H1 (cell line): ENCODE data around the gene DPP8. TPM values are rescaled to one million over a fixed set of nuclear protein-coding genes. Genes with fewer than 3 reads are reported as not detected.

Source experiments
- CTCF ChIA-PET: fragments of 300-600 bp; sonication (Branson Sonifier 250); formaldehyde crosslinking; loops from one replicate; lab custom pipeline; 2021; ENCODE audit not compliant: partially characterized antibody; lab: Charles Lee
- POLR2A ChIA-PET: fragments of 300-600 bp; sonication (Branson Sonifier 250); formaldehyde crosslinking; loops from one replicate; lab custom pipeline; 2021; ENCODE audit warnings: inconsistent platforms; ENCODE audit not compliant: partially characterized antibody; lab: Charles Lee
- DNase-seq, 2 experiments: peaks; one replicate each; pipeline versions ENCODE4 v3.0.0 to v3.0.0-alpha.2; 2010 to 2022; ENCODE audit warnings: low spot score in 2 of 2, low read depth in 1 of 2, mixed read lengths in 1 of 2
- FAIRE-seq: peaks from 2 replicates; lab custom pipeline; 2011; peaks lifted over from hg19 to GRCh38; lab: Jason Lieb, UNC
- H2AFZ ChIP-seq: 2 replicates; pipeline ENCODE4 v1.8.1; 2012; ENCODE audit warnings: low read length, inconsistent platforms
- H2AK5ac ChIP-seq: 2 replicates; pipeline ENCODE4 v1.6.1; 2013; ENCODE audit warnings: low read depth, low read length
- H2BK120ac ChIP-seq: replicated peaks from 2 replicates; pipeline ENCODE3; 2013; ENCODE audit warnings: low read depth, low read length, inconsistent platforms
- H2BK12ac ChIP-seq: 2 replicates; pipeline ENCODE4 v1.6.1; 2013; ENCODE audit warnings: low read depth, low read length
- H2BK15ac ChIP-seq: 2 replicates; pipeline ENCODE4 v1.6.1; 2013; ENCODE audit warnings: low read length
- H2BK20ac ChIP-seq: 2 replicates; pipeline ENCODE4 v1.6.1; 2013; ENCODE audit warnings: low read length
- H2BK5ac ChIP-seq: 2 replicates; pipeline ENCODE4 v1.6.1; 2013; ENCODE audit warnings: low read depth, low read length
- H3K14ac ChIP-seq: 2 replicates; pipeline ENCODE4 v1.6.1; 2013; ENCODE audit warnings: inconsistent platforms; ENCODE audit not compliant: insufficient read length
- H3K18ac ChIP-seq: 2 replicates; pipeline ENCODE4 v1.6.1; 2013; ENCODE audit warnings: low read length; ENCODE audit errors: extremely low read depth
- H3K23ac ChIP-seq: 2 replicates; pipeline ENCODE4 v1.6.1; 2013; ENCODE audit warnings: inconsistent platforms; ENCODE audit not compliant: insufficient read length
- H3K23me2 ChIP-seq: 2 replicates; pipeline ENCODE4 v1.6.1; 2013; ENCODE audit warnings: low read depth, low read length
- H3K27ac ChIP-seq: 2 replicates; pipeline ENCODE4 v1.6.1; 2011; ENCODE audit warnings: low read depth, low read length, inconsistent platforms
- H3K27me3 ChIP-seq, 4 experiments: replicated peaks in 1 of 4; 1 replicate in 1 of 4; 2 replicates in 3 of 4; pipeline versions ENCODE4 v1.6.1 to v1.8.1; 2011 to 2013; ENCODE audit warnings: low read length in 3 of 4, mild to moderate bottlenecking in 3 of 4, inconsistent platforms in 2 of 4, mixed read lengths in 2 of 4, moderate library complexity in 1 of 4; ENCODE audit not compliant: control insufficient read depth in 3 of 4, insufficient read depth in 3 of 4; ENCODE audit errors: extremely low read depth in 1 of 4
- H3K36me3 ChIP-seq, 4 experiments: 2 replicates each; pipeline versions ENCODE4 v1.6.1 to v1.8.1; 2011 to 2013; ENCODE audit warnings: mild to moderate bottlenecking in 4 of 4, low read length in 3 of 4, moderate library complexity in 2 of 4, control low read depth in 1 of 4, inconsistent platforms in 1 of 4; ENCODE audit not compliant: insufficient read depth in 4 of 4, control insufficient read depth in 2 of 4
- H3K4ac ChIP-seq: replicated peaks from 2 replicates; pipeline ENCODE3; 2013; ENCODE audit warnings: low read length, low read depth, mixed read lengths, inconsistent platforms; ENCODE audit not compliant: insufficient read length
- H3K4me1 ChIP-seq, 4 experiments: replicated peaks in 1 of 4; 1 replicate in 1 of 4; 2 replicates in 3 of 4; pipeline versions ENCODE4 v1.6.1 to v1.8.1; 2011 to 2013; ENCODE audit warnings: low read length in 3 of 4, inconsistent platforms in 2 of 4, mixed read lengths in 1 of 4; ENCODE audit not compliant: insufficient read depth in 4 of 4, control insufficient read depth in 3 of 4
- H3K4me2 ChIP-seq, 2 experiments: 2 replicates each; pipeline versions ENCODE4 v1.6.1 to v1.8.1; 2011 to 2013; ENCODE audit warnings: low read depth in 2 of 2, low read length in 2 of 2, control low read depth in 1 of 2, inconsistent platforms in 1 of 2, mild to moderate bottlenecking in 1 of 2; ENCODE audit not compliant: insufficient read depth in 1 of 2
- H3K4me3 ChIP-seq, 4 experiments: fragments of 200-600, 300-600 bp in 1 of 4; sonication (generic), shearing (Covaris generic), sonication (Bioruptor Twin) in 1 of 4; 2 replicates each; pipeline versions ENCODE4 v1.5.1 to v1.8.1; 2011 to 2016; ENCODE audit warnings: low read length in 4 of 4, low read depth in 3 of 4, control low read depth in 2 of 4, inconsistent platforms in 2 of 4, mild to moderate bottlenecking in 2 of 4, mixed read lengths in 1 of 4, moderate library complexity in 1 of 4; ENCODE audit not compliant: insufficient read depth in 2 of 4; ENCODE audit errors: extremely low read depth in 1 of 4
- H3K56ac ChIP-seq: replicated peaks from 2 replicates; pipeline ENCODE3; 2013; ENCODE audit warnings: low read depth, mild to moderate bottlenecking, mixed read lengths, low read length, inconsistent platforms; ENCODE audit not compliant: insufficient read length
- H3K79me1 ChIP-seq: 2 replicates; pipeline ENCODE4 v1.6.1; 2013; ENCODE audit warnings: low read depth, low read length, control low read depth
- H3K79me2 ChIP-seq, 2 experiments: 2 replicates each; pipeline versions ENCODE4 v1.6.1 to v1.8.1; 2012 to 2013; ENCODE audit warnings: low read length in 2 of 2, mild to moderate bottlenecking in 2 of 2, inconsistent platforms in 1 of 2; ENCODE audit not compliant: insufficient read depth in 2 of 2, control insufficient read depth in 1 of 2
- H3K9ac ChIP-seq, 4 experiments: replicated peaks in 1 of 4; 1 replicate in 1 of 4; 2 replicates in 3 of 4; pipeline versions ENCODE4 v1.6.1 to v1.8.1; 2011 to 2013; ENCODE audit warnings: low read depth in 3 of 4, low read length in 3 of 4, control low read depth in 2 of 4, mild to moderate bottlenecking in 2 of 4, moderate library complexity in 2 of 4, inconsistent platforms in 1 of 4; ENCODE audit errors: extremely low read depth in 1 of 4
- H3K9me3 ChIP-seq, 2 experiments: 2 replicates each; pipeline versions ENCODE4 v1.6.1 to v1.8.1; 2012 to 2013; ENCODE audit warnings: mild to moderate bottlenecking in 2 of 2, moderate library complexity in 2 of 2, control low read depth in 1 of 2, inconsistent platforms in 1 of 2, low read depth in 1 of 2, low read length in 1 of 2, mixed read lengths in 1 of 2; ENCODE audit not compliant: insufficient read depth in 2 of 2
- H4K20me1 ChIP-seq, 2 experiments: replicated peaks in 1 of 2; 2 replicates each; pipeline versions ENCODE3 to v1.8.1; 2011 to 2013; ENCODE audit warnings: inconsistent platforms in 2 of 2, low read length in 2 of 2, mild to moderate bottlenecking in 1 of 2; ENCODE audit not compliant: insufficient read depth in 2 of 2, control insufficient read depth in 1 of 2
- H4K5ac ChIP-seq: 2 replicates; pipeline ENCODE4 v1.6.1; 2013; ENCODE audit warnings: low read length, low read depth, mixed read lengths, inconsistent platforms; ENCODE audit not compliant: insufficient read length
- H4K8ac ChIP-seq: 2 replicates; pipeline ENCODE4 v1.8.0; 2013; ENCODE audit warnings: mild to moderate bottlenecking, moderate library complexity, low read length, inconsistent platforms; ENCODE audit not compliant: insufficient read depth; ENCODE audit errors: extremely low read depth
- H4K91ac ChIP-seq: replicated peaks from 2 replicates; pipeline ENCODE3; 2013; ENCODE audit warnings: low read length, mixed read lengths, inconsistent platforms; ENCODE audit not compliant: insufficient read length
- CHD1 ChIP-seq: IDR thresholded peaks from 2 replicates; pipeline ENCODE4 v1.6.1; 2012; ENCODE audit warnings: low read depth, low read length, improper control_type of control experiment
- E2F6 ChIP-seq: IDR thresholded peaks from 2 replicates; pipeline ENCODE4 v1.6.1; 2012; ENCODE audit warnings: inconsistent platforms
- JUN ChIP-seq: IDR thresholded peaks from 2 replicates; pipeline ENCODE4 v1.6.1; 2011; ENCODE audit warnings: low read depth, mild to moderate bottlenecking, improper control_type of control experiment, low read length
- MAFK ChIP-seq: IDR thresholded peaks from 2 replicates; pipeline ENCODE4 v1.6.1; 2012; ENCODE audit warnings: low read depth, mild to moderate bottlenecking, improper control_type of control experiment, low read length
- ZNF274 ChIP-seq: IDR thresholded peaks from 2 replicates; pipeline ENCODE4 v1.7.0; 2012; ENCODE audit warnings: low read length, borderline replicate concordance; ENCODE audit errors: extremely low read depth
- WGBS, 2 experiments: shearing (Covaris generic) in 1 of 2; methylation state at CpG; one replicate each; pipeline versions ENCODE4 v1.1.6 to v1.1.7; 2013 to 2015; ENCODE audit warnings: low lambda C conversion rate in 2 of 2, mixed read lengths in 2 of 2, inconsistent platforms in 1 of 2, low coverage in 1 of 2, missing lambda C conversion rate in 1 of 2; ENCODE audit not compliant: insufficient replicate concordance in 2 of 2, insufficient coverage in 1 of 2, insufficient read length in 1 of 2; ENCODE audit errors: extremely low coverage in 1 of 2, missing lambda C conversion rate in 1 of 2; 5-methylcytosine and 5-hydroxymethylcytosine counted together
- polyA plus RNA-seq, 7 experiments: library from polyadenylated mRNA; depleted of rRNA in 3 of 7; stranded (reverse) in 5 of 7; unstranded in 2 of 7; fragments of >200 nt in 5 of 7; fragments of 200-250 nt in 2 of 7; gene quantifications; 1 replicate in 5 of 7; 2 replicates in 1 of 7; 4 replicates in 1 of 7; pipeline versions ENCODE4 v1.2.1 to v1.2.3, GENCODE V29; 2011 to 2013; ENCODE audit warnings: missing spikeins in 2 of 7, mixed read lengths in 2 of 7
- total RNA-seq: library from RNA; stranded (reverse); fragmentation: NEBNext Ultra II Directional; extraction: Animal tissue kit (Norgen Biotek cat#: 25700); gene quantifications from 2 replicates; pipeline ENCODE4 v1.2.1, GENCODE V29; 2021

The DPP8 gene
- total and polyA plus RNA-seq, 2 of the 8 experiments (the other 6 are each of a cell fraction or from before 2014, with no cell fraction given), result 9.9 to 26.0 TPM

GRCh38 chr15:65410972-65411371, 106.5 kb downstream of the DPP8 start:
- ChIA-PET CTCF (interaction anchor here (0.9 to 14.6 kb wide), 4 partner anchors 10 to 114 kb away, joined by 3 to 180 read pairs (median 6); no protein-coding TSS in a partner anchor), POLR2A (interaction anchor here (2.0 to 15.2 kb wide), 3 partner anchors 6 to 26 kb away, joined by 6 to 229 read pairs (median 229); partner anchors contain the start of gene IGDCC4)
- Histone ChIP-seq H2BK5ac (peak overlapping the region; percentile 58), H4K8ac (peak overlapping the region; percentile 76), H3K18ac (peak overlapping the region; percentile 10; the same call in 1 of the 2 replicates), H3K4me1 (peaks cover 24 to 37% (median 29%) of the 10 kb centered on the region in 4 experiments), H3K79me1 (peaks cover 3% of the 10 kb centered on the region; the same call in 1 of the 2 replicates), H3K14ac (no peak overlapping the region), H4K20me1 (no peaks in the 10 kb centered on the region), H3K79me2 (peaks cover 0 to 14% of the 10 kb centered on the region in 2 experiments; a peak in 2 of 4 replicates), H2AFZ (no peak overlapping the region), H2AK5ac (no peak overlapping the region), H3K23ac (no peak overlapping the region), H3K4me3 (no peak overlapping the region), H3K4ac (no peak overlapping the region), H4K91ac (peak overlapping the region; percentile 62), H3K4me2 (no peak overlapping the region; a peak in 1 of 4 replicates), H2BK12ac (peak overlapping the region; percentile 75; the same call in 1 of the 2 replicates), H2BK120ac (no peak overlapping the region), H3K23me2 (no peaks in the 10 kb centered on the region; the same call in 1 of the 2 replicates), H2BK15ac (peak overlapping the region; percentile 53), H3K9me3 (no peaks in the 10 kb centered on the region), H3K27me3 (no peaks in the 10 kb centered on the region), H3K56ac (no peak overlapping the region), H2BK20ac (0 out of 2 replicates have a peak overlapping the region, but pooled peaks have one; percentile 38), H4K5ac (no peak overlapping the region), H3K36me3 (no peaks in the 10 kb centered on the region), H3K27ac (no peak overlapping the region), H3K9ac (no peak overlapping the region)
- FAIRE-seq, result no peak
- TF ChIP-seq MAFK (no peak), JUN (no peak), CHD1 (no peak), E2F6 (no peak), ZNF274 (no peak)
- DNase-seq, result no peak
- WGBS, 2 experiments, result 78% methylated on average over 10 of the region's 10 CpGs; no CpG with 5 or more reads in 1 of the 2 experiments
